ENCODE results near the gene WNT7A.

WNT7A gene

DNA sequence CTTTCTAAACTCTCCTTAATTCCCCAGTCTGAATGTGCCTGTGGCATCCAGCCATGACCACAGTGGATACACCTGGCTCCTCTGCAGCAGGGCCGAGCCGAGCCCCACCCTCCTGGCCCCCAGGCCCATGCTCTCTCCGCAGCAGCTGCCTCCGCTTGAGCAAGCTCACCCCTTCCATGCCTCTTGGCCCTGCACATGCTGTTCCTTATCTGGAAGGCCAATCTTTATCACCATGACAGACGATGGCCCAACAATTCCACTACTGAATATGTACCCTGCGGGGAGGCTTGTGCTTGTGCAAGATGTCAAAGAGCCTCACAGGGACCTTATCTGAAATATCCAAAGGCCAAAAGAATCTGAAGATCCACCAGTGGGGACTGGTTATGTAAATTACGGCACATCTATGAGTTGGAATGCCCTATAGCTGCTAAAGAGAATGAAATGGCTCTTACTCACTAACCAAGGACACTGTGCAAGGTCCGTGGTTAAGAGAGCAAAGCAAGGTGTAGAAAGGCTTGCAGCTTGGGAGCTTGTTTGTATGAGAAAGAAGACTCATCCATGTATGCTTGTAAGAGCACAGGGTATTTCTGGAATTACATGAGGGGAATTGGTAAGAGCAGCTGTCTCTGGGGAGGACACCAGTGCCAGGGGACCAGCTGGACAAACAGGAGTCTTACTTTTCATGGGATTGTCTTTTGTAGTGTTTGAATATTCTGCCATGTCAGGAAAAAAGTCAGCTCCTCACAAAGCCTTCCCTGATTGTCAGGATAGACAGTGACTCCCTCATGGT is 55.2 kb downstream of the WNT7A start:
- no peak overlapping the region for H3K4me3 ChIP-seq (replicated peaks in 1 of 2; ENCODE audit: low read depth in 2 of 2, low read length in 2 of 2)
- DNase-seq (ENCODE audit: low read depth in 2 of 2): no peak
- TF ChIP-seq, protein P1, sequence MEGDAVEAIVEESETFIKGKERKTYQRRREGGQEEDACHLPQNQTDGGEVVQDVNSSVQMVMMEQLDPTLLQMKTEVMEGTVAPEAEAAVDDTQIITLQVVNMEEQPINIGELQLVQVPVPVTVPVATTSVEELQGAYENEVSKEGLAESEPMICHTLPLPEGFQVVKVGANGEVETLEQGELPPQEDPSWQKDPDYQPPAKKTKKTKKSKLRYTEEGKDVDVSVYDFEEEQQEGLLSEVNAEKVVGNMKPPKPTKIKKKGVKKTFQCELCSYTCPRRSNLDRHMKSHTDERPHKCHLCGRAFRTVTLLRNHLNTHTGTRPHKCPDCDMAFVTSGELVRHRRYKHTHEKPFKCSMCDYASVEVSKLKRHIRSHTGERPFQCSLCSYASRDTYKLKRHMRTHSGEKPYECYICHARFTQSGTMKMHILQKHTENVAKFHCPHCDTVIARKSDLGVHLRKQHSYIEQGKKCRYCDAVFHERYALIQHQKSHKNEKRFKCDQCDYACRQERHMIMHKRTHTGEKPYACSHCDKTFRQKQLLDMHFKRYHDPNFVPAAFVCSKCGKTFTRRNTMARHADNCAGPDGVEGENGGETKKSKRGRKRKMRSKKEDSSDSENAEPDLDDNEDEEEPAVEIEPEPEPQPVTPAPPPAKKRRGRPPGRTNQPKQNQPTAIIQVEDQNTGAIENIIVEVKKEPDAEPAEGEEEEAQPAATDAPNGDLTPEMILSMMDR (IDR thresholded peaks at IDR 0.05; ENCODE audit: low read depth, low read length): no peak

DNA sequence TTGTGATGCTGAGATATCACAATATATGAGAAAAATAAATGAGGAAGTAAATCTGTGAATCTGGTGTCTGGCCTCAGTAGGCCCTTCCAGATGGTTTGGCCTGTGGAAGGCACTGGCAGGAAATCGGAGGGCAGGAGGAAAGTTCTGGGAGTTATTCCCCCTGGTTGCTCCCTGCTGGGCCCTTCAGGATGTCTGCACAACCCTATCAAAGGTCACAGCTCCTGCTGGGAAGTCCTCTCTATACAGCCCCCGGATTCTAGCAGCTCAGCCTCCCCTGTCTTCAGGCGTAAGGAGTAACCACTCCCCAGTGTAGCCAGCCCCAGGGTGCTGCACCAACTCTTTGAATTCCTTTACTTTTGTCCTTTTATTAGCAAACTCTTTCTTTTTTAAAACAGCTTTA is 56.2 kb downstream of the WNT7A start:
- TF ChIP-seq, protein P1 (IDR thresholded peaks at IDR 0.05; ENCODE audit: low read depth, low read length): no peak
- no peak for DNase-seq (ENCODE audit: low read depth in 2 of 2)
- no peak overlapping the region for H3K4me3 ChIP-seq (replicated peaks in 1 of 2; ENCODE audit: low read depth in 2 of 2, low read length in 2 of 2)

DNA sequence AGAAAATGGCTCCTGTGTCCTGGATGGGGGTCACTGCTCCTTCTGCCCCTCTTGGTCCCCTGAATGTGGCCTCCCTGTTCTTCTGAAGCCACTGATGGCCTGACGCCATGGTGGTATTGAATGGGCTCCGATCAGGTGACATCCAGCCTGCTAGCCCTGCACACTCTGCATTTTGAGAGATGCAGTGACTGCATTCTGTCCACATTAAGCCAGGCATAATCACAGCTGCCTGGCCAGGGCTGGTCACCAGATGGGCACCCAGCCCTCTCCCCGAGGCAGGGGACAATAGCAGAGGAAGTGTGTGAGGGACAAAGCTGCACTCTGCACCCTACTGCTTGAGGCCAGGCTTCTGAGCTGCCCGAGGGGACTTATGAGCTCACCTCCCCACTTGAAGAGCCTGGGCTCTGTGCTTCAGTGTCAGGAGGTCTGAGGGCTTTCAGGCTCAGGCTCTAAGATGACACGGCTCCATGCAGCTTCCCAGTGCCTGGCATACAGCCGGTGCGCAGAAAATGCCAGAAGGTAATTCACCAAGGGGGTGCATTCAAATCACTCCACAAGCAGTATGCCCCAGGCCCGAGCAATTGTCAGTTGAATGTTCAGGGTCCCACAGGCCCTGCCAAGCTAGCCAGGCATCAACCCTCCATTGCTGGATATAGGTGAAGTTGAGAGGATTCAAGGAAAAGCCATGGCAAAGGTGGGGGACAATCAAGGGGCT is 56.8 kb downstream of the WNT7A start:
- TF ChIP-seq, protein P1 (IDR thresholded peaks at IDR 0.05; ENCODE audit: low read depth, low read length): no peak
- no peak for DNase-seq (ENCODE audit: low read depth in 2 of 2)
- no peak overlapping the region for H3K4me3 ChIP-seq (replicated peaks in 1 of 2; ENCODE audit: low read depth in 2 of 2, low read length in 2 of 2)

DNA sequence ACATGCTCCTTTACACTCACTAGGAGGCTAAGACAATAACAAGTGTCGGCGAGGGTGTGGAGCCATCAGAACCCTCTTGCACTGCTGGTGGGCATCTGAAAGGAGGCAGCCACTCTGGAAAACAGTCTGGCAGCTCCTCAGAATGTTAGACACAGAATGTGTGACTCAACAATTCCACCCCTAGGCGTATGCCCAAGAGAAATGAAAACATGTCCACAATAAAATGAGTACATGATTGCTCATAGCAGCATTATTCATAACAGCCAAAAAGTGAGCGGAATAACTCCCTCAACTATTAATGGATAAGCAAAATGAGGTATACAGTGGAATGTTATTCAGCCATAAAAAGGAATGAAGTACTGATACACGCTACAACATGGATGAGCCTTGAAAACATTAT is 57.8 kb downstream of the WNT7A start:
- DNase-seq (ENCODE audit: low read depth in 2 of 2): peak in 1 of 2 donors; percentile 42
- TF ChIP-seq, protein P1 (IDR thresholded peaks at IDR 0.05; ENCODE audit: low read depth, low read length): no peak
- no peak overlapping the region for H3K4me3 ChIP-seq (replicated peaks in 1 of 2; ENCODE audit: low read depth in 2 of 2, low read length in 2 of 2)

DNA sequence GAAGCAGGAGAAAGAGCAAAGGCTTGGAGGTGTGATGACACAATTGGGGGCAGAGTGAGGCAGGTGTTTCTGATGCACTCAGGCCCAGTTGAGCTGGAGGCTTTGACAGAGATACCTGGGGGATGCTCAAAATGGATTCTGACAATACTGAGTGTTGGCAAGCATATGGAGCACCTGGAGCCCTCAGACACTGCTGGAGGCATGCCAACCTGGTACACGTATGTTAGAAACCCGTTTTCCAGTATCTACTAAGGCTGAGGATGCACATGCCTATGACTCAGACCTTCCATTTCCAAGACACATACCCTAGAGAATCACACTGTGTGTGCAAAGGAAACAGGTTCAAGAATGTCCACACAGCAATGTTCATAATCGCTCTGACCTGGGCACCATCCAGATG is 58.7 kb downstream of the WNT7A start:
- no peak overlapping the region for H3K4me3 ChIP-seq (replicated peaks in 1 of 2; ENCODE audit: low read depth in 2 of 2, low read length in 2 of 2)
- TF ChIP-seq, protein P1 (IDR thresholded peaks at IDR 0.05; ENCODE audit: low read depth, low read length): no peak
- DNase-seq (ENCODE audit: low read depth in 2 of 2): no peak

DNA sequence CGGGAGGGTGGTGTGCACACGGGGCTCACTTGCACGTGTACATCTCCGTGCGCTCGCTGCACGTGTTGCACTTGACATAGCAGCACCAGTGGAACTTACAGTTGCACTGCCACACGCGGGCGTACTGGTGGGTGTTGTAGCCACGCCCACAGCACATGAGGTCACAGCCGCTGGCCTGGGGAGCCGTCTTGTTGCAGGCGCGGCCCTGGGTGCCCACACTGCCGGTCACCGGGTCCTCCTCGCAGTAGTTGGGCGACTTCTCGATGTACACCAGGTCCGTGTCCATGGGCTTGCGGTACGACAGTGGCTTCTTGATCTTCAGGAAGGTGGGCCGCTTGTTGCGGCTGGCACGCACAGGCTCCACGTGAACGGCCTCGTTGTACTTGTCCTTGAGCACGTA is 61.0 kb downstream of the WNT7A start:
- no peak for DNase-seq (ENCODE audit: low read depth in 2 of 2)
- TF ChIP-seq, protein P1 (IDR thresholded peaks at IDR 0.05; ENCODE audit: low read depth, low read length): no peak

More for the DNA sequence above, 61.0 kb downstream of the WNT7A start:
- no peak overlapping the region for H3K4me3 ChIP-seq (replicated peaks in 1 of 2; ENCODE audit: low read depth in 2 of 2, low read length in 2 of 2)

Measured in cardiac fibroblast (primary cell).